Astrocyte (in vitro differentiated cells and primary cell): ENCODE data around the gene LAMB4.

Experiments used
- EZH2 ChIP-seq: IDR thresholded peaks from 2 replicates; pipeline ENCODE4 v1.6.1; 2012; ENCODE audit warnings: mild to moderate bottlenecking, low read length, inconsistent platforms; ENCODE audit not compliant: insufficient read depth
- TF ChIP-seq, protein P1 (sequence below): IDR thresholded peaks from 2 replicates; pipeline ENCODE4 v1.5.1; 2011; ENCODE audit warnings: low read depth, mild to moderate bottlenecking, inconsistent platforms, low read length, moderate library complexity; ENCODE audit not compliant: insufficient read depth

DNA sequence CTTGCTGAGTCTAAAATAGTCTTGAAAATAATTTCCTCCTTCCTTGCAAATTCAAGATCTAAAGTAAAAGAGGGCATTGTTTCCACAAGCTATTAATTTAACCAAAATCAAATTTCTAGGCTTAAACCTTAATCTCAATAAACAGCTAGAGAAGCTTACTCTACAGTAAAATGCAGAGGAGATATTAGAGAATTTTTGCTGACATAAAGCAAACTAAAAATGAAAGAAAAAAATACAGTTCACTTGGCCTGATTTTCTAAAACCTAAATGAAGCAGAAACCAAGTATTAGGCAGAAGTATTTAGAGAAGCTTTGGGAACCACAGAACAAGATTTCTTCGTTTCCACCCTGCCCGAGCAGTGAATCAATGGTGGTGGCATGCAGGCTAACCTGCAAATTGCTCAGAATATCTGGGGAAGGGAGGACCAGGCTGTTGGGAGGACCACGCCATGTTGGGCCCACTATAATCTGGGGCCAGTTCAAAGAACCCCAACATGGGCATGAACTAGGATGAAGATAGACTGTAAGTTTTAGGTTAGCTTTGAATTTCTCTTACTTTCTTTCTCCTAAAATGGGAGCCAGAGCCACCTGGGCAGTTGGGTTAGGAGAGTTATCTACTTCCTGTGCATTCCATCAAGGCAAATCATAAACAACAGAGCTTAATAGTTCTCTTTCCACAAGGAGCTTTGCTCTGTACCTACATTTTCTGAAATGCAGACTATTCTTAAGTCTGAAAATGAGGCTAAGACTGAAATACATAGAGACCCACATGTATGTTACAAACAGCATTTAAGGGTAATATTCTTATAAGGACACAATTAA, 131.3 kb downstream of the LAMB4 start:
- TF ChIP-seq, protein P1, sequence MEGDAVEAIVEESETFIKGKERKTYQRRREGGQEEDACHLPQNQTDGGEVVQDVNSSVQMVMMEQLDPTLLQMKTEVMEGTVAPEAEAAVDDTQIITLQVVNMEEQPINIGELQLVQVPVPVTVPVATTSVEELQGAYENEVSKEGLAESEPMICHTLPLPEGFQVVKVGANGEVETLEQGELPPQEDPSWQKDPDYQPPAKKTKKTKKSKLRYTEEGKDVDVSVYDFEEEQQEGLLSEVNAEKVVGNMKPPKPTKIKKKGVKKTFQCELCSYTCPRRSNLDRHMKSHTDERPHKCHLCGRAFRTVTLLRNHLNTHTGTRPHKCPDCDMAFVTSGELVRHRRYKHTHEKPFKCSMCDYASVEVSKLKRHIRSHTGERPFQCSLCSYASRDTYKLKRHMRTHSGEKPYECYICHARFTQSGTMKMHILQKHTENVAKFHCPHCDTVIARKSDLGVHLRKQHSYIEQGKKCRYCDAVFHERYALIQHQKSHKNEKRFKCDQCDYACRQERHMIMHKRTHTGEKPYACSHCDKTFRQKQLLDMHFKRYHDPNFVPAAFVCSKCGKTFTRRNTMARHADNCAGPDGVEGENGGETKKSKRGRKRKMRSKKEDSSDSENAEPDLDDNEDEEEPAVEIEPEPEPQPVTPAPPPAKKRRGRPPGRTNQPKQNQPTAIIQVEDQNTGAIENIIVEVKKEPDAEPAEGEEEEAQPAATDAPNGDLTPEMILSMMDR, result no peak
- TF ChIP-seq EZH2, result no peak
